ENCODE measurements around the gene RPTOR.

- no peak for TF ChIP-seq EZH2phosphoT487 (IDR thresholded peaks at IDR 0.05; ENCODE audit: insufficient read depth, low read depth)
- no peak for TF ChIP-seq EZH2 (IDR thresholded peaks at IDR 0.05; ENCODE audit: insufficient read depth, poor library complexity, severe bottlenecking)
Measured at GRCh38 chr17:80962356-80963329, 418.0 kb downstream of the RPTOR start.
